Ramos (cell line): ENCODE data around the gene POLR1G.

Source experiments
- in situ Hi-C: fragments of 300-500 bp; cut with MboI; formaldehyde crosslinking; loops from one replicate; pipeline ENCODE4 v1.14.3; 2022; ENCODE audit warnings: low sequenced_read_pairs; ENCODE audit not compliant: unreplicated experiment

Gene POLR1G

GRCh38 chr19:45419895-45420294 is 13.5 kb downstream of the POLR1G start:
- in situ Hi-C loops = no loop called here

GRCh38 chr19:45420356-45420755 is 13.9 kb downstream of the POLR1G start:
- in situ Hi-C loops = no loop called here

- in situ Hi-C loops = no loop called here
Measured at GRCh38 chr19:45420871-45421270, 14.4 kb downstream of the POLR1G start.

- in situ Hi-C loops = no loop called here
Measured at GRCh38 chr19:45421947-45422498, 15.6 kb downstream of the POLR1G start.

- in situ Hi-C loops = no loop called here
Measured at GRCh38 chr19:45423033-45423588, 16.7 kb downstream of the POLR1G start.

- in situ Hi-C loops = no loop called here
Measured at GRCh38 chr19:45423589-45424190, 17.2 kb downstream of the POLR1G start, which contains the start of gene ERCC1. Gene ERCC1 (minus strand): TSS chr19:45423917. CDS start chr19:45423374, 543 bp downstream.

GRCh38 chr19:45424191-45425058 is 18.0 kb downstream of the POLR1G start:
- in situ Hi-C loops = no loop called here

- in situ Hi-C loops = no loop called here
Measured at GRCh38 chr19:45428384-45429231, 22.2 kb downstream of the POLR1G start.

- in situ Hi-C loops = loop anchor here (10.0 kb wide), 1 partner anchor 135 kb away; no protein-coding TSS in a partner anchor
Measured at GRCh38 chr19:45429896-45430295, 23.5 kb downstream of the POLR1G start.

GRCh38 chr19:45431008-45431407 is 24.6 kb downstream of the POLR1G start:
- in situ Hi-C loops = loop anchor here (10.0 kb wide), 1 partner anchor 134 kb away; no protein-coding TSS in a partner anchor

- in situ Hi-C loops = loop anchor here (10.0 kb wide), 1 partner anchor 132 kb away; no protein-coding TSS in a partner anchor
Measured at GRCh38 chr19:45432543-45432942, 26.1 kb downstream of the POLR1G start.

- in situ Hi-C loops = loop anchor here (10.0 kb wide), 1 partner anchor 127 kb away; no protein-coding TSS in a partner anchor
Measured at GRCh38 chr19:45437328-45437727, 30.9 kb downstream of the POLR1G start.

GRCh38 chr19:45439190-45439568 is 32.7 kb downstream of the POLR1G start:
- in situ Hi-C loops = loop anchor here (10.0 kb wide), 1 partner anchor 126 kb away; no protein-coding TSS in a partner anchor

GRCh38 chr19:45439569-45440258 is 33.3 kb downstream of the POLR1G start:
- in situ Hi-C loops = loop anchor here (5.0 to 10.0 kb wide), 2 partner anchors 38 to 125 kb away; no protein-coding TSS in a partner anchor

GRCh38 chr19:45440259-45440638 is 33.8 kb downstream of the POLR1G start:
- in situ Hi-C loops = loop anchor here (5.0 kb wide), 1 partner anchor 37 kb away; no protein-coding TSS in a partner anchor

GRCh38 chr19:45440873-45441654 is 34.6 kb downstream of the POLR1G start:
- in situ Hi-C loops = loop anchor here (5.0 kb wide), 1 partner anchor 36 kb away; no protein-coding TSS in a partner anchor

- in situ Hi-C loops = loop anchor here (5.0 kb wide), 1 partner anchor 35 kb away; no protein-coding TSS in a partner anchor
Measured at GRCh38 chr19:45442408-45442777, 35.9 kb downstream of the POLR1G start.
